Retina (tissue), 1 donor: Measurements from ENCODE around the gene ZMYND11.
"Not testable (repeated sequence)": the region's sequence is repeated elsewhere in the genome, so short reads cannot be mapped to it uniquely, and the experiment has no call there.

ENCODE experiments used
- DNase-seq: peaks from one replicate; pipeline ENCODE4 v3.0.0-alpha.2; 2016

Gene ZMYND11

DNA sequence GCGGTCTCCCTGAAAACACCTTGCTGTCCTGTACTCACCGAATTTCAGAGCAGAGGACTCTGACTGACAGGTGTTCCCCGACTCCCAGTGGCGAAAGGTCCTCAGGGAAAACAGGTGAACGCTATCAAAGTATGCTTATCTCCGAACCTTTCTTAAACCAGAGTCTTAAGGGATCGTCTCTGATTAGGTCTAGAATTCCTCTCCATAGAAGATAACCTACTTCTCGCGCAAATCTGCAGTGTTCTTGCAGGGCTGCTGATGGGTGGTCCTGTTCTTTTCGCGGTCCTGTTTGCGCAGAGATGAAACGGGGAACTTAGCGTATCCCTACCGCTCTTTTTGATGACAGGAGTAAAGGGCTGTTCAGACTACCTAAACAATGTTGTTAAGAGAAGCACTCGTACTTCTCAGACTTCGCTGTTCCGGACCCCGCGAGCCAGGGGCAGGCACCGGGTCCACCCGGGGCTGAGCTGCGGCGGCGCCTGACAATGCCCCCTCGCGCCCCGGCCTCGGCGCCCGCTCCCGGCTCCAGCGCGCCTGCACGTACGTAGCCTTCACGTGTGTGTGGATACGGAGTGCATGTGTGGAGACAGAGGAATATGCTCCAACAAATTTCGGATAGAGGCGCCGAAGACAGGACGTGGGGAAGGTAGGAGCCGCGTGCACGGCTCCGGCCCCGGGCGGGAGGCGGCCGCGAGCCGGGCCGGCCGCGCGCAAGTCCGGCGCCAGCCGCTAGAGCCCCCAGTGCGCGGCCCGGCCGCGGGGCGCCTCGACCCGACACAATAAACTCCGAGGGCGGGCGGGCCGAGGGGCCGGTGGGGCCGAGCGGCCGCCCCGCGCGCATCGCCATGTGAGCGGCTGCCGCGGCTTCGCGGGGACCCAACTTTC, 766 bp upstream of the ZMYND11 start:
- peak; percentile 89 for DNase-seq

DNA sequence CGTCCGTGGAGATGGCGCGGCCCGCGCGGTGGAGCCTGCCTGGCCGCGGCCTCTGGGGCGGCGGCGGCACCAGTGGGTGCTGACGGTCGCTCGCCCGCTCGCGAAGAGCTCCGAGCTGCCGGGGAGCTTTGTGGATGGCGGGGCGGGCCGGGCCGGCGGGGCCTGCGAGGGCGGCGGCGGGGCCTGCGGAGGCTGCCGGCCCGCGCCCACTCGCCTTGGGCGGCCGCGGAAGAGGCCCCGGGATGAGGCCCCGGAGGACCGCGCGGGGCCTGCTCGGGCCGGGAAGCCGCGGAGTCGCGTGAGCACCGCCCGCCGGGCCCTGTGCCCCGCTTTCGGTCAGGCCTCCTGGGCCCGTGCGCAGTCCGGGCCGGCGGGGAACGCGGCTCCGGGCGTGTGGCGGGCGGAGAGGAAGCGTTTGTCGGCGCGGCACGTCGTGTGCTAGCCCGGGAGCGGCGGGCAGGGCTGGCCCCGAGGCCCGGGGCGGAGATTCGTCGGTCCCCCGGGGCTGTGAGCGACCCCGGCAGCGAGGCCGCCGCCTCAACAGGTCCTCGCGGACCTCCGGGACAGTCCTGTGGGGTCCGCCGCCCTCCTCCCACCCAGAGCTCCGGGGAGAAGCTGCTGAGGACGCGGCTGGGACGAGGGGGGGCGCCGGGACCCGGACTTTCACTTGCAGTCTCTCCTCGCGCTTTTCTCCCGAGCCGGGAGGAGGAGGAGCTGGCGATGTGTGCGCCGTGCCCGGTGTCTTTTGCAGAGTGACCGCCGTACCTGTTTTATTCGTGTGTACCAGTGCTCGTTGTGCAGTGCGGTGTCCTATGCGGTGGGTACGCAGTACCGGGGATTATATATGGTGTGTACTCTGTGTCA, 578 bp downstream of the ZMYND11 start:
- DNase-seq: peak; percentile 83

DNA sequence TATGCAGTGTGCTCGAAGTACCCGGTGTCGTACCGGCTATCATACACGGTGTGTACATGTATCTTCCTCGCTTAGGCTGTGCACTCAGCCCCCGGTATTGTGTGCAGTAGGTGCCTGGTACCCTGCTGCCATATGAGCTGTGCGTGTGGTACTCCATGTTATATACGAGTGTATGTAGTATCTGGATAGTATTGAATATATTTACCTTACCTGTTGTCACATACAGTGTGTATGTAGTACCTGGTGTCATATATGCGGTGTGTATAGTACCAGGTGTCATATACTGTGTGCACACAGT, 1.2 kb downstream of the ZMYND11 start:
- DNase-seq: no peak

DNA sequence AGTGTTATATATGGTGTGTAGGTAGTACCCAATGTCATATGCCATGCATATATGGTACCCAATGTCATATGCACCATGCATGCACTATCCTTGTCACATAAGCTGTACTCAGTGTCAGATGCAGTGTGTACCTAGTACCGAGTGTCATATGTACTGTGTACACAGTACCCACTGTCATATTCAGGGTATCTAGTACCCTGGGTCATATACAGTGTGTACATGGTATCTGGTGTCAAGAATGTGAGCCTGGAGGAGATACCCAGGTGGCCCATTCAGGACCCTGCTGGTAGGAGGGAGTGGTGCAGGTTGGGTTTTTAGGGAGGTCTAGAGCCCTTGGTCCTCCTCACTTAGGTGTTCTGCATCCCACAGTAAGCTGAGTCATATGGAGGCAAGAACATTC, 1.8 kb downstream of the ZMYND11 start:
- DNase-seq: no peak

DNA sequence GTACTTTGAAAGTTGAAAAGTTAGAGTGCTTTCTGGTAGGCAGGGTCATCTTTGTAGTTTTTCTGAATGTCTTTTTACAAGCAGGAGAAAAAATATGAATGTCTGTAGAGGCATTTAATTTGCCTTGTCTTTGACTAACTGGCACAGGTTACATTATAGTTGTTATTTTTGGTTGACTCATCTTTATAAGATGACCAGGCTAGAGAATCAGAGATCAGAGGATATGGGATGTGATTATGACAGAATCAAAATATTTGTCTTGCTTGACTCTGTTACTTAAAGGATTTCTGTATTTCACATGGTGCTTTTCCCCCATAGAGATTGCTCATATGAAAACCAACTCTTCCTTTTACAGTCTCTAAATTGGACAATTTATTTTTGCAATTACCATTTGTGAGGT, 2.4 kb downstream of the ZMYND11 start:
- DNase-seq: no peak

DNA sequence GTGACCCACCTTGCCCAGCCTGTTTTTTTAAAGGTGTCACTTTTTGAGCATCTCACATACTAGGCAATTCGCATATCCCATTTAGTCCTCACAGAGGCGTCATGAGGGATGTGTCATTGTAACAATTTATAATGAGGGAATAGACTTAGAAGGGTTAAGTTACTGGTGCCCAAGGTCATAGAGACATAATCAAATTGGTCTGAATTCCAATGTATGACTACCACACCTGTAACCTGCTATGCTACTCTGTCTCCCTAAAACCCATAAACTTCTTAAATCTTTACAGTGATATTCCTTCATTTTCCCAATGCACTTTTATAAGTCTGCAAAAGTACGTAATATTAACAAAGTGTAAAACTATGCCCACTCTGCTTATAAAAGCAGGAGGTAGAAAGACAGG, 7.1 kb downstream of the ZMYND11 start:
- DNase-seq: no peak

DNA sequence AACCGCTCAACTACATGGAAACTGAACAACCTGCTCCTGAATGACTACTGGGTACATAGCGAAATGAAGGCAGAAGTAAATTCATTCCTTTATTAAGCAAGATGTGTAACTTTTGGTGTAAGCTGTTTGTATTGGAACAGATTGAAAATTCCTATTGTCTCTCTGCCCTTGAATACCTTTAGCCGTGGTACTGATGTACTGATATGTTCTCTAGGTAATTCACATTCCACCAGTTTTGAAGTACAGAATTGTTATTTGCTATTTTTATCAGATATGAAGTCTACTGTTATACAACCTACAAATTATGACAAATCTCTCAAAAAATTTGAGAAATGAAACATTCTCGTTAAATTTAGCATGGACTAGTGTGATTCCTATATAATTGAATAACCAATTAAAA, 17.7 kb downstream of the ZMYND11 start:
- DNase-seq: no peak

DNA sequence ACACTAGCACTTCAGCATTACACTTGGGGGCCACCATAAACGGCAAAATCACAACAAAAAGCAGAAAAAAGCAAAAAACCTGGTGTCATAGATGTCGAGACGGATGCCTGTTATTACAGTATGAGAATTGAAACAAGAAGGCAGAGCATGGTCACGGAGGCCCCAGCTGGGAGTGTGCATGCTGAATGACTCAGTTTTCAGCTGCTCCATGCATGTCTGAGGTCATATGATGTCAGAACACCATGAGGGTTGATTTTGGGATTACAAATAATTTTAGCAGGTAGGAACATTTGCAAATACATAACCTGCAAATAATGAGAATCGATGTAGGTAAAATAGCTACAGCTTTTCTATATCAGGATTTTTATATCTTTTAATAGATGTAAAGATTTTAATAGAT, 19.1 kb downstream of the ZMYND11 start:
- DNase-seq: no peak

DNA sequence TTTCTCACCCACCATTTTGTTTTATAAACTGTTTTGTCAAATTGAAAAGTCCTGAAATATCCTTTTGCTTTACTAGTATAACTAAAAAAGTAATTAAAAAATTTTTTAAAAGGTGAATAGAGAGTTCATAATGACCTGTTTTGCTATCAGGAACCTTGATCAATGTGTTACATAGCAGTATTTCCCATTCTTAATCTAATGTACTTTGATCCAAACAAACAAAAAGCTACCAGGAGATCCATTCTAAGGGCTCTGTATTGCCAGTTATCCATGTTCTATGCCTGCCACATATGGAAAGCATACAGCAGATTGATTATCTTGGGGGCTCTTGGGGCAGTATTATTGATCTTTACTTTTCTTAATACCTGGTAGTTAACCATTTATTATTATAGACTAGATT, 32.1 kb downstream of the ZMYND11 start:
- no peak for DNase-seq

DNA sequence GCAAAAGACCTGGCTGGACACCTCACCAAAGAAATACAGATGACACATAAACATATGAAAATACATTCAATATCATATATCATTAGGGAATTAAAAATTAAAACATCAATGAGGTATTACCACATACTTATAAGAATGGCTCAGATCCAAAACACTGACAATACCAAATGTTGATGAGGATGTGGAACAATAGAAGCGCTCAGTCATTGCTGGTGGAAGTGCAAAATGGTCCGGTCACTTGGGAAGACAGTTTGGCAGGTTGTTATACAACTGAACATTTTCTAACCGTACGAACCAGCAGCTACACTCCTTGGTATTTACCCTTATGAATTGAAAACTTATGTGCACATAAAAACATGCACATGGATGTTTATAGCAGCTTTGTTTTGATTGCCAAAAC, 38.5 kb downstream of the ZMYND11 start:
- no peak for DNase-seq

DNA sequence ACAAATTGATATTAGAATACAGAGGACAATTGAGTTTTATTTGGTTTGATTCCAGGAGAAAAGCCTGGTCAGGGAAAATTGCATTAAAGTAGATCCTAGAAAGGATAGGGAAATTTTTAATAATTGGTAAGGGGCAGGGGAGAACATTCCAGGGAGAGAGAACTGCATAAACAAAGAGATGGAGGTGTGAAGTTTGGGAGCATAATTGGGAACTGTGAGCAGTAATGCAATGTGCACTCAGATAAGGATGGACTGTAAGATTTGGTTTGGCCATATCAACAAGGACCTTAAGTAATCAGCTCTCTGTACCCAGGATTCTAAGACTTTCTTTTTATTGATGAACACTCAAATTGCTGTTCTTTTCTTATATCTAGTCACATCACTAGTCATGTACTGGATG, 41.4 kb downstream of the ZMYND11 start:
- DNase-seq: no peak

DNA sequence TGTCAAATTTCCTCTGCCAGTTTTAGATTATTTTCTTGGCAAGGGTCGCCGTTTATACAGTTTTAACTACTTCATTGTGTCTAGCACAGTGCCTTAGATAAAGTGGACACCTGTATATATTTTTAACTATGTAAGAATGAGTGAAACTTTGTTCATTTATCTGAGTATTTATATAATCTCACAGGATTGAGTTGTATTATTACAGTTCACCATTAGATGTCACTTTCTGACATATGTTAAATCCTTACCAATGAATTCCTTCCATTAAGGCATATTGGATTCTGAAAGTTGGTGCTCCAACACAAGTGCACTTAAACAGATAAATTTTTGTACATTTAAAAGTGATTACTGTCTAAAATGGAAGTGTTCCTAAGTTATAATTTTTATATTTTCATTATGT, 43.0 kb downstream of the ZMYND11 start:
- DNase-seq: no peak

DNA sequence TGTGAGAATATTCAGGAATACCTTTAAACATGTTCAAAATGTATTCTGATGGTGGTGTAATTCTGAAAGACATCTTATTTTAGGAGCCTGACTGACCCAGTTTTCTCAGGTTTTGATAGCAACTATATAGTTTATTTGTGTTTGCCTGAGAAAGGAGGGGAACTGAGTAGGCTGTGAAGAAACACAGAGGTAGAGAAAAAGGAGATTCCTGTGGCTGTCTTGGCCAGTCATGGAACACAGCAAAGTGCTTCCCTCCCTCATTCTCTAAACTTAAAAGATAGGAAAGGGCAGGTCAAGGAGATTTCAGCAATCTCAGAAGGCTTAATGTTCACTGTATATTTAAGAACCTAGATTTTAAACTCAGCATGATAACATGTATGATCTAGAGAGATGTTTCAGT, 43.5 kb downstream of the ZMYND11 start:
- DNase-seq: no peak

DNA sequence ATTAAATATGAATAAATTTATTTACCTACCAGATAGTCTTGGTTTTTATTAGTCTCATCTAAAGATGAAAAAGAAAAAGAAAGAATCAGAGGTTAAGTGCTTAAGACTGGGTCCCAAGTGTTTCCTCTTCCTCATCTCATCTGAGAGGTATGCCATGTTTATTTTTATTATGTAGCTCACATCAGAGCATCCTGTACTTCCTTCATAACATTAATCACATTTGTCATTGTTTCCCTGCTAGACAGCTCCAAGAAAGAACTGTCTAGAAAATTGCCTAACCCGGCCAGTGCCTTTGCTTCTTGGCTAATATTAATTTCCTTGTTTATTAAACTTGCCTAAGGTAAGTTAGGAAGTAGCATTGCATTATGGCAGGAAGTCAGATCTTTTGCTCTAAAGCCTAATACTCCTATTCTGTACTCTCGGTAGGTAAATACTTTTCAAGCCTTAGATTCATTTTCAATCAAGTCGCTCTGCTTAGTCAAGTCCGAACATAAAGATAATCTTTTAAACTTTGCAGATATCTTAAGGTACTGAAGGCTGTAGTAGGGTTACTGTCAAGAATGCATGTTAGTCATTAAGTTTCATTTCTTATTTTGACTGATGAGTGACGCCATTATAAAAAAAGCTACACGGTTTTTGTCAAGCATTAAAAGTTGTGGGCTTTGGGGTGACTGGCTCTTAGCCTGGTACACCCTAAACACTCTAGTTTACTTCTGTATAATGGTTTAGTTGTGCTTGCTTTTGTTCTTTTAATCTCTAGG, 47.4 kb downstream of the ZMYND11 start:
- DNase-seq: no peak

DNA sequence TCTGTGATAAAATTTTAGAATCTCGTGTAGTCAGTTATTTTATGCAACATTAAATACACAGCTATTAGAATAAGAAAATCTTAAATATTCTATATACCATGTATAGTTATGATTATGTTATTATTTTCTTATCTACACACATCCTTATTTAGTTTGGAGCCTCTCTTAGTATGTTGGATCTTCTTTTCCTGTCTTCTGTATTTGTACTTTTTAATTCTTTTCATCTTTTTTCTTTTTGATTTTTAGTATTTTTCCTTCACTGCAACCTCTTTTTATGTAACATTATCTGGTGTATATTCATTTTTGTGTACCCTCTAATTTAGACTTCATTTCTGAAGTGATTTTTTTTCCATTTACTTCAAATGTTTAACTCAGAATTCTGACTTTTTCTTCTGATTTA, 48.9 kb downstream of the ZMYND11 start:
- DNase-seq: no peak

DNA sequence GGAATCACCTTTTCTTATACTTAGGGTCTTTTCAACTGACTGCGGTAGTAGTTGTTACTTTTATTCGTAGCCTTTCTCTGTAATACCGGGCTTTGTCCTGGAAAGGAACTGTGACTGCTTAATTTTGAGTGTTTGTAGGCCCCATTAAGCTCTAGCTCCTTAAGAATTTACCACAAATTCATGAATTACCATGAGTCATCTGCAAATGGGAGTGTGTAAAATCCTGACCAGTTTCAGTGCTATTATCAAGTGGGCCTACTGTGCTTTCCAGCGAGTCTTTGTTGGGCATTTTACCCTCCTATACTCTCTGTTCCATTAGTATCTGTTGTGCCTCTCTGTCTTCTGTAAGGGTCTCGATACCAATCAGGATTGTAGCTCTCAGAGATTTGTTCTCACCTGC, 49.7 kb downstream of the ZMYND11 start:
- no peak for DNase-seq

DNA sequence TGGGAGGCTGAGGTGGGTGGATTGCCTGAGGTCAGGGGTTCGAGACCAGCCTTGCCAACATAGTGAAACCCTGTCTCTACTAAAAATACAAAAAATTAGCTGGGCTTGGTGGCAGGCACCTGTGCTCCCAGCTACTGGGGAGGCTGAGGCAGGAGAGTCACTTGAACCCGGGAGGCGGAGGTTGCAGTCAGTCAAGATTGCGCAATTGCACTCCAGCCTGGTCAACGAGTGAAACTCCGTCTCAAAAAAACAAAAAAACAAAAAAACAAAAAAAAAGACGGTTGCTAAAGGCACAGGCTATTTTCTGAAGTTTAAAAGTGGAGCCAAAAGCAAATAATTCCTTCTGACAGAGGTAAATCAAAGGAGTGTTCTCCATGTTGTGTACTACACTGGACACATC, 50.3 kb downstream of the ZMYND11 start:
- DNase-seq: not testable (repeated sequence)

DNA sequence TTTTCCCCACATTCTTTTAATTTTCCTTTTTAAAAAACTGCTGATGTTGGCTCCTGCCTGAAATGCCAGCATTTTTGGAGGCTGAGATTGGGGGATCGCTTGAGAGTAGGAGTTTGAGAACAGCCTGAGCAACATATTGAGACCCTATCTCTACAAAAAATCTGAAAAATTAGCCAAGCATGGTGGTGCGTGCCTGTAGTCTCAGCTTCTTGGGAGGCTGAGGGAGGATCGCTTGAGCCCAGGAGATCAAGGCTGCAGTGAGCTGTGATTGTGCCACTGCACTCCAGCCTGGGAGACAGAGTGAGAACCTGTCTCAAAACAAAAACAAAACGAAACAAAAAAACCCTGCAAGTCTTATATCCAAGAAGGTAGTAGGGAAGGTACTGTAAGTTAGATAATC, 51.7 kb downstream of the ZMYND11 start:
- no peak for DNase-seq

DNA sequence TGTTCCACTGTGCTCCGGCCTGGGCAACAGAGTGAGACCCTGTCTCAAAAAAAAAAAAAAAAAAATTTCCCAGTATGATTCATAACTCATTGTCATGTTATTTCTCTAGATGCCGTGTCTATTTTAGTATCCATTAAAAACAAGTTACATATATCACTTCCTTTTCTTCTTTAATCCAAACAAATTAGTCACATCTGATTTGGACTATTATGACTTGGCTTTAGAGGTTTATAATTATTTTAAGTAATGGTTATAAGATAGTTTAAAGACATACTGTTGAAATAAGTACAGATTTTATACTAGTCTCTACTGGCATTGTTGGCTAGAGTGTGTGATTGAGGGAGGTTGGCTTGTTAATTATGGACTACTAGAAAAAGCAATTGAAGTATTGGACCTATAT, 53.3 kb downstream of the ZMYND11 start:
- no peak for DNase-seq

DNA sequence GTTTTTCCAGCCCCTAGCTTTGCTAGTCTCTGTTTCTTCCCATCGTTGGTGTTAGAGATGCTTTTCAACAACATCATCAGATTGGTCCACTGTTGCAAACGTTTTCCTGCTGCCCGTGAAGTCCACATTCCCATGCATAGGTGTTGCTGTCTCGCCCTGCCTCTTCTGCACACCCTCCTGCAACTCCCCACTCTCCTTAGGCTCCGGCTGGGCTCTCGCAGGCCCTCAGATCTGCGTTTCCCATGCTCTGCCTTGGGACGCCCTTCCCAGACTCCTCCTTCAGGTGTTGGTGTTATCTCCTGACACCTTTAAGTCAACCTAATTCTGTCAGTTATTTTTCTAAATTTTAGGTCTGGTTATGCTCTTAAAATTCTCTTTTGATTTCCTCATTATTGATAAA, 55.0 kb downstream of the ZMYND11 start:
- DNase-seq: no peak

DNA sequence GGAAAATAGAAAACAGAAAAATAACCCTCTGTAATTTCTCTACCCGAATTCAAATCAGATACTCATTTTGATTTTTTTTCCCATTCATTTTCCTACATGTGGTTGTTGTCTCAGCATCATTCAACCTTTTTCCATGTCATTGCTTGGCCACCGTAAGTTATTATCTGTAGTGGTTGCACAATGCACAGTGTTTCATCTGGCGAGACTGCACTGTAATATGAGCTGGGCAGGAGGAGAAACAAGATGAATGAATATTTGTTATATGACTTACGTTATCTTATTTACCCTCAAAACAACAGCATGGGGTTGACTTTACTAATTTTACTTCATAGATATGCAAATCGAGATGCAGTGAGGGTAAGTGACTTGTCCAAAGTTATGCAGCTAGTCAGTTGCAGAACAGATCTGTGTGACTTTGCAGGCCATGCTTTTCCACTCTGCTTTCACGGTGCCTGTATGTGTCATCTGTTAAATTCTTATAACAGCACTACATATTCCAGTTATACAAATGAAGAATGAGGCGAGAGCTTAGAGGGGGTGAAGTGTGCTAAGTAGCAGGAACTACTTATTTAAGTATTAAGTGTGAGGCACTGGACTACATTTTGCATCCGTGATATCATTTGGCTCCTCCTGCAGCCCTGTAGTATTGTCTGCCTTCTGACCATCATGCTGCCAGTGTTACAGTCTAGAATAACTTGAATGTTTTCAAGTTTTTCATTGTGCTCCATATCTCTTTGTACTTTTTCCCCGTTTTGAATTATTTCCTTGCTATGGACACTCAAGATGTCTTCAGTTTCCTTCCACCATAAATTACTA, 56.7 kb downstream of the ZMYND11 start:
- no peak for DNase-seq

DNA sequence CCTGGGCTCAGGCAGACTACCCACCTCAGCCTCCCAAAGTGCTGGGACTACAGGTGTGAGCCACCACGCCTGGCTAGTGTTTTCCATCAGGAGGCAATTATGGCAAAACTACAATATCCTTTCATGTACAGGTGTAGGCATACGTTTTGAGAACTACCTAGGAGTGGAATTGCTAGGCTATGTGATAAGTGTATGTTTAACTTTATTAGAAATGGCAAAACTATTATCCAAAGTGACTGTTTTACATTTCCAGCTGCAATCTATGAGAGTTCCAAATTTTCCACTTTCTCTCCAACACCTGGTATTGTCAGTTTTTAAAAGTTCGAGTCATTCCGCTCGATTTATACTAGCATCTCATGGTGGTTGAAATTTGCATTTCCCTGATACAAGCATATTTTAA, 59.0 kb downstream of the ZMYND11 start:
- no peak for DNase-seq

DNA sequence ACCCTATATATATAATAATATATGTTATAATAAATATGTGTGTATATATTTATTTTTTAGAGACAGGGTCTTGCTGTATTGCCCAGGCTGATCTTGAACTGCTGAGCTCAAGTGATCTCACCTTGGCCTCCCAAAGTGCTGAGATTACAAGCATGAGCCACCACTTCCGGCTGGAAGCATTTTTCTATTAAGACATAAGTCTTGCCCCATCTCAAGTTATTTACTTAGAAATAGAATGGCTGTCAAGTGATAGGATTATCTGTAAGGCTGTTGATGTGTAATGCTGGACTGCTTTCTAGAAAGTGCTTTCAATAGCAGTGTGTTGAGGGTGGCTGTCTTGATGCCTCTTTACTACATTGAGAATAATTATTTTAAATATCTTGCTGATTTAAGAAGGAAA, 65.2 kb downstream of the ZMYND11 start:
- no peak for DNase-seq
